GM15510 (cell line): ENCODE data around the gene ARID5B.

Experiments used
- POLR2A ChIP-seq: IDR thresholded peaks from 3 replicates; pipeline ENCODE4 v1.6.1; 2011; ENCODE audit warnings: borderline replicate concordance; ENCODE audit not compliant: insufficient read length; ENCODE audit errors: extremely low read depth

ARID5B gene

GRCh38 chr10:62044566-62044965 is 143.1 kb downstream of the ARID5B start:
- TF ChIP-seq POLR2A = no peak

GRCh38 chr10:62045765-62046521 is 144.4 kb downstream of the ARID5B start:
- no peak for TF ChIP-seq POLR2A

- peak; percentile 21 for TF ChIP-seq POLR2A
These were observed 145.2 kb downstream of the ARID5B start for GRCh38 chr10:62046522-62047227.

- TF ChIP-seq POLR2A = peak; percentile 23
These were observed 145.9 kb downstream of the ARID5B start for GRCh38 chr10:62047228-62047892.

GRCh38 chr10:62047960-62048383 is 146.5 kb downstream of the ARID5B start:
- TF ChIP-seq POLR2A = no peak

GRCh38 chr10:62048470-62048869 is 147.0 kb downstream of the ARID5B start:
- TF ChIP-seq POLR2A = no peak

GRCh38 chr10:62048919-62049623 is 147.6 kb downstream of the ARID5B start:
- TF ChIP-seq POLR2A = peak; percentile 32

GRCh38 chr10:62049624-62050345 is 148.3 kb downstream of the ARID5B start:
- TF ChIP-seq POLR2A = no peak

- TF ChIP-seq POLR2A = no peak
These were observed 148.9 kb downstream of the ARID5B start for GRCh38 chr10:62050346-62050892.

GRCh38 chr10:62050893-62051433 is 149.5 kb downstream of the ARID5B start:
- TF ChIP-seq POLR2A = peak; percentile 45

- TF ChIP-seq POLR2A = no peak
These were observed 150.8 kb downstream of the ARID5B start for GRCh38 chr10:62052276-62052675.

GRCh38 chr10:62053860-62054259 is 152.4 kb downstream of the ARID5B start:
- TF ChIP-seq POLR2A = no peak

GRCh38 chr10:62054408-62054807 is 152.9 kb downstream of the ARID5B start:
- no peak for TF ChIP-seq POLR2A

GRCh38 chr10:62054830-62055229 is 153.3 kb downstream of the ARID5B start:
- no peak for TF ChIP-seq POLR2A
